Heart right ventricle (tissue), 16 donors: Measurements from ENCODE around the gene TJP1. TPM values are rescaled to one million over a fixed set of nuclear protein-coding genes. Genes with fewer than 3 reads are reported as not detected.

Experiments
- ATAC-seq, 8 donors: fragments of 200-7000 bp; cut with Tn5 transposase; one replicate each; pipeline ENCODE4 v1.9.1; 2020; ENCODE audit warnings: mild to moderate bottlenecking in 8 of 8, moderate library complexity in 8 of 8, moderate number of reproducible peaks in 1 of 8
- DNase-seq, 2 donors: peaks; one replicate each; pipeline ENCODE4 v3.0.0-alpha.2; 2020
- H3K27ac ChIP-seq, 10 donors: fragments of 200-600 bp; sonication (generic) in 2 of 10; one replicate each; pipeline versions ENCODE4 v1.5.0 to v1.8.0; 2020 to 2022; ENCODE audit warnings: mild to moderate bottlenecking in 3 of 10
- H3K27me3 ChIP-seq, 7 donors: fragments of 200-600 bp; one replicate each; pipeline ENCODE4 v1.8.0; 2021 to 2022; ENCODE audit warnings: mild to moderate bottlenecking in 2 of 7
- H3K36me3 ChIP-seq, 9 donors: fragments of 200-600 bp; sonication (generic) in 1 of 9; one replicate each; pipeline versions ENCODE4 v1.5.0 to v1.8.0; 2020 to 2022; ENCODE audit warnings: mild to moderate bottlenecking in 2 of 9
- H3K4me1 ChIP-seq, 9 donors: fragments of 200-600 bp; sonication (generic) in 1 of 9; one replicate each; pipeline versions ENCODE4 v1.5.0 to v1.8.0; 2020 to 2022; ENCODE audit warnings: mild to moderate bottlenecking in 4 of 9
- H3K4me3 ChIP-seq, 10 donors: fragments of 200-600 bp; sonication (generic) in 2 of 10; one replicate each; pipeline versions ENCODE4 v1.5.0 to v1.8.0; 2020 to 2022; ENCODE audit warnings: mild to moderate bottlenecking in 7 of 10, moderate library complexity in 2 of 10
- H3K9me3 ChIP-seq, 11 donors: fragments of 200-600 bp in 10 of 11; sonication (generic) in 2 of 11; one replicate each; pipeline versions ENCODE4 v1.5.0 to v1.8.0; 2013 to 2022; ENCODE audit warnings: mild to moderate bottlenecking in 2 of 11, control low read depth in 1 of 11, moderate library complexity in 1 of 11
- CTCF ChIP-seq, 9 donors: fragments of 200-600 bp; sonication (generic) in 2 of 9; IDR thresholded peaks; one replicate each; pipeline versions ENCODE4 v1.5.0 to v1.8.0; 2021 to 2022; ENCODE audit warnings: antibody characterized with exemption in 9 of 9, mild to moderate bottlenecking in 5 of 9, moderate library complexity in 1 of 9
- WGBS, 2 donors: extraction: QIAGEN DNeasy Blood & Tissue Kit; methylation state at CpG; one replicate each; pipeline ENCODE4 v1.1.7; 2013; ENCODE audit warnings: inconsistent platforms in 1 of 2; 5-methylcytosine and 5-hydroxymethylcytosine counted together
- intact Hi-C, 10 donors: fragments of 100-400 bp; cut with DNase I; formaldehyde crosslinking; loops; one replicate each; pipeline versions ENCODE4 v1.11.1 to v1.14.2; 2022
- polyA plus RNA-seq, 2 donors: library from polyadenylated mRNA; stranded (reverse); fragments of 200-250 nt; gene quantifications; one replicate each; pipeline ENCODE4 v1.2.3, GENCODE V29; 2013
- total RNA-seq, 10 donors: library from RNA; stranded (reverse); fragmentation: NEBNext Ultra II Directional in 3 of 10; extraction: Animal tissue kit (Norgen Biotek cat#: 25700) in 3 of 10; gene quantifications; one replicate each; pipeline versions ENCODE4 v1.2.1 to v1.2.4, GENCODE V29; 2021 to 2023
- donor health status: Arrhythmogenic right ventricular cardiomyopathy.
- donor health status: ischemic (EF 13 %, LVEDD 7.1; RV severe dilation, severe dysfunction).
- donor health status: healthy with polysubstance abuse.
- donor health status: DM: no; HTN: yes; CAD: no.
- donor health status: DM: no; HTN: no; CAD: no.
- donor health status: ischemic (EF 25% LVEDD 6.9; RV normal size, moderate dysfunction).
- donor health status: ischemic (EF 25% LVEDD 5.7; RV mildly dilated, moderate dysfunction).
- donor health status: healthy.
- donor health status: DM: yes; HTN: yes; CAD: no.
- donor health status: Ischemic cardiomyopathy.
- donor health status: ischemic (EF 35%, LVEDD 5.7; RV mildly dilated, moderate dysfunction).
- donor health status: nonischemic (EF 11% LVEDD 7.7; RV severe dilation, severe dysfunction).
- donor health status: DM: yes; HTN: yes; CAD: no.
- donor health status: PGD.
- donor health status: ischemic (EF 29% LVEDD 5.4; RV normal size, mild dysfunction).
- donor health status: nonischemic (EF 23%, LVEDD 6.1; RV moderate dilation, normal function).

The TJP1 gene
- total and polyA plus RNA-seq, 12 donors, result 22.8 to 166 (median 118) TPM

GRCh38 chr15:29849716-29850115 is 27.4 kb upstream of the TJP1 start:
- no peak overlapping the region for H3K27ac ChIP-seq
- H3K9me3 ChIP-seq, result peaks cover 0 to 43% (median 13%) of the 10 kb centered on the region in 11 donors
- no peaks in the 10 kb centered on the region for H3K27me3 ChIP-seq
- ATAC-seq (no peak), DNase-seq (no peak)
- TF ChIP-seq CTCF (IDR thresholded peaks at IDR 0.05), result no peak
- intact Hi-C loops, result no loop called here
- no peaks in the 10 kb centered on the region for H3K4me1 ChIP-seq
- WGBS, 2 donors, result 98% methylated on average over 7 of the region's 7 CpGs
- no peaks in the 10 kb centered on the region for H3K36me3 ChIP-seq
- H3K4me3 ChIP-seq, result no peak overlapping the region

- peaks cover 0 to 1% (median 0%) of the 10 kb centered on the region in 9 donors for H3K4me1 ChIP-seq
- intact Hi-C loops, result no loop called here
- H3K9me3 ChIP-seq, result peaks cover 0 to 43% (median 13%) of the 10 kb centered on the region in 11 donors
- ATAC-seq, result no peak
- H3K36me3 ChIP-seq, result no peaks in the 10 kb centered on the region
- no peaks in the 10 kb centered on the region for H3K27me3 ChIP-seq
- no peak for TF ChIP-seq CTCF (IDR thresholded peaks at IDR 0.05)
- DNase-seq, result no peak
- H3K27ac ChIP-seq, result no peak overlapping the region
- no peak overlapping the region for H3K4me3 ChIP-seq
- WGBS, 2 donors, result 89 to 98% methylated on average over 1 of the region's 1 CpG
Observed at GRCh38 chr15:29849218-29849617, 26.9 kb upstream of the TJP1 start.

GRCh38 chr15:29844290-29844903 is 22.1 kb upstream of the TJP1 start:
- intact Hi-C loops, result loop anchor here in 1 of 10 donors (5.0 kb wide), 1 partner anchor 38 kb away; no protein-coding TSS in a partner anchor
- WGBS, 2 donors, result 92 to 95% methylated on average over 5 of the region's 5 CpGs
- Histone ChIP-seq H3K27me3 (no peaks in the 10 kb centered on the region), H3K4me3 (no peak overlapping the region), H3K27ac (no peak overlapping the region), H3K36me3 (no peaks in the 10 kb centered on the region), H3K9me3 (peaks cover 0 to 16% (median 3%) of the 10 kb centered on the region in 11 donors), H3K4me1 (peaks cover 3 to 28% (median 14%) of the 10 kb centered on the region in 9 donors)
- TF ChIP-seq CTCF (IDR thresholded peaks at IDR 0.05), result no peak
- no peak for DNase-seq
- ATAC-seq, result peak in 1 of 8 donors; percentile 43

GRCh38 chr15:29842290-29842689 is 20.0 kb upstream of the TJP1 start:
- H3K27ac ChIP-seq, result peak overlapping the region in 3 of 10 donors; percentile 76 to 86 (median 85)
- WGBS, 2 donors, result 96 to 97% methylated on average over 5 of the region's 5 CpGs
- H3K4me3 ChIP-seq, result no peak overlapping the region
- DNase-seq (no peak), ATAC-seq (no peak)
- intact Hi-C loops, result loop anchor here in 1 of 10 donors (5.0 kb wide), 1 partner anchor 40 kb away; no protein-coding TSS in a partner anchor
- no peak for TF ChIP-seq CTCF (IDR thresholded peaks at IDR 0.05)
- H3K27me3 ChIP-seq, result no peaks in the 10 kb centered on the region
- H3K36me3 ChIP-seq, result no peaks in the 10 kb centered on the region
- H3K9me3 ChIP-seq, result peaks cover 0 to 4% (median 0%) of the 10 kb centered on the region in 11 donors
- H3K4me1 ChIP-seq, result peaks cover 3 to 34% (median 14%) of the 10 kb centered on the region in 9 donors
